IMR-90 (cell line): ENCODE data around the gene SLC27A1. TPM values are rescaled to one million over a fixed set of nuclear protein-coding genes. Genes with fewer than 3 reads are reported as not detected.

ENCODE experiments used
- ATAC-seq: fragments of 200-7000 bp; cut with Tn5 transposase; 2 replicates; pipeline ENCODE4 v1.9.1; 2020; ENCODE audit warnings: low read depth, mild to moderate bottlenecking, moderate library complexity
- BruUV-seq: library from RNA; stranded (reverse); fragments of 400-500 nt; replicated peaks from 2 replicates; lab custom pipeline; 2021; lab: Mats Ljungman, UMichigan
- CTCF ChIA-PET: fragments of 300-600 bp; formaldehyde crosslinking; extraction: SDS; loops from one replicate; lab custom pipeline; 2021; ENCODE audit warnings: antibody characterized with exemption; lab: Yijun Ruan, JAX
- POLR2A ChIA-PET: fragments of 300-600 bp; sonication (Branson Sonifier 250); formaldehyde crosslinking; loops from one replicate; lab custom pipeline; 2022; ENCODE audit warnings: antibody characterized with exemption; ENCODE audit not compliant: unreplicated experiment; lab: Charles Lee
- DNase-seq: peaks from one replicate; pipeline ENCODE4 v3.0.0; 2013
- H2AFZ ChIP-seq: replicated peaks from 2 replicates; pipeline ENCODE3; 2013; ENCODE audit warnings: low read length, mild to moderate bottlenecking; ENCODE audit not compliant: poor library complexity
- H2AK5ac ChIP-seq: 2 replicates; pipeline ENCODE4 v1.6.1; 2013; ENCODE audit warnings: low read depth, low read length, inconsistent platforms
- H2AK9ac ChIP-seq: replicated peaks from 2 replicates; pipeline ENCODE3; 2013; ENCODE audit warnings: mild to moderate bottlenecking, low read depth, low read length, moderate library complexity; ENCODE audit not compliant: poor library complexity
- H2BK120ac ChIP-seq: 2 replicates; pipeline ENCODE4 v1.6.1; 2013; ENCODE audit warnings: low read depth, low read length, inconsistent platforms
- H2BK15ac ChIP-seq: 3 replicates; pipeline ENCODE4 v1.6.1; 2013; ENCODE audit warnings: low read depth, low read length, inconsistent platforms
- H2BK20ac ChIP-seq: 2 replicates; pipeline ENCODE4 v1.6.1; 2013; ENCODE audit warnings: low read depth, mild to moderate bottlenecking, inconsistent platforms, low read length, moderate library complexity
- H2BK5ac ChIP-seq: 2 replicates; pipeline ENCODE4 v1.6.1; 2013; ENCODE audit warnings: mild to moderate bottlenecking, low read depth, low read length, inconsistent platforms; ENCODE audit not compliant: poor library complexity, severe bottlenecking
- H3K14ac ChIP-seq: replicated peaks from 2 replicates; pipeline ENCODE4 v1.6.1; 2013; ENCODE audit warnings: low read depth, low read length, inconsistent platforms
- H3K18ac ChIP-seq: 2 replicates; pipeline ENCODE4 v1.6.1; 2013; ENCODE audit warnings: low read depth, low read length, control low read depth
- H3K23ac ChIP-seq: 2 replicates; pipeline ENCODE4 v1.6.1; 2013; ENCODE audit warnings: low read depth, low read length, inconsistent platforms
- H3K27ac ChIP-seq: 2 replicates; pipeline ENCODE4 v1.5.1; 2013; ENCODE audit warnings: mild to moderate bottlenecking, control low read depth, low read length; ENCODE audit not compliant: insufficient read depth
- H3K27me3 ChIP-seq: 2 replicates; pipeline ENCODE4 v1.6.1; 2013; ENCODE audit warnings: low read length; ENCODE audit not compliant: control insufficient read depth, insufficient read depth
- H3K36me3 ChIP-seq: 2 replicates; pipeline ENCODE4 v1.6.1; 2013; ENCODE audit warnings: low read length, mixed read lengths; ENCODE audit not compliant: control insufficient read depth, insufficient read depth
- H3K4ac ChIP-seq: 2 replicates; pipeline ENCODE4 v1.6.1; 2013; ENCODE audit warnings: low read depth, low read length, inconsistent platforms
- H3K4me1 ChIP-seq: 2 replicates; pipeline ENCODE4 v1.6.1; 2013; ENCODE audit warnings: low read length, mixed read lengths; ENCODE audit not compliant: control insufficient read depth, insufficient read depth
- H3K4me2 ChIP-seq: 2 replicates; pipeline ENCODE4 v1.6.1; 2013; ENCODE audit warnings: low read depth, mild to moderate bottlenecking, control low read depth, low read length, moderate library complexity
- H3K4me3 ChIP-seq: 2 replicates; pipeline ENCODE4 v1.5.1; 2013; ENCODE audit warnings: low read depth, mild to moderate bottlenecking, control low read depth, low read length, moderate library complexity; ENCODE audit not compliant: insufficient read depth
- H3K56ac ChIP-seq: 2 replicates; pipeline ENCODE4 v1.6.1; 2013; ENCODE audit warnings: low read length, inconsistent platforms; ENCODE audit not compliant: insufficient read depth; ENCODE audit errors: extremely low read depth
- H3K79me1 ChIP-seq, 2 experiments: 2 replicates each; pipeline ENCODE4 v1.6.1; 2013; ENCODE audit warnings: low read length in 2 of 2, inconsistent platforms in 1 of 2, low read depth in 1 of 2
- H3K9ac ChIP-seq: 2 replicates; pipeline ENCODE4 v1.6.1; 2013; ENCODE audit warnings: low read depth, low read length, control low read depth
- H3K9me1 ChIP-seq: 2 replicates; pipeline ENCODE4 v1.6.1; 2013; ENCODE audit warnings: low read length, inconsistent platforms; ENCODE audit not compliant: insufficient read depth
- H3K9me3 ChIP-seq: 2 replicates; pipeline ENCODE4 v1.6.1; 2013; ENCODE audit warnings: low read length; ENCODE audit not compliant: control insufficient read depth, insufficient read depth
- H4K20me1 ChIP-seq: 2 replicates; pipeline ENCODE4 v1.6.1; 2013; ENCODE audit warnings: low read length, inconsistent platforms; ENCODE audit not compliant: insufficient read depth
- H4K5ac ChIP-seq: 2 replicates; pipeline ENCODE4 v1.6.1; 2013; ENCODE audit warnings: mild to moderate bottlenecking, low read depth, low read length, control low read depth
- H4K8ac ChIP-seq, 2 experiments: 2 replicates each; pipeline ENCODE4 v1.6.1; 2013; ENCODE audit warnings: low read depth in 2 of 2, low read length in 2 of 2, control low read depth in 1 of 2, inconsistent platforms in 1 of 2
- H4K91ac ChIP-seq: 2 replicates; pipeline ENCODE4 v1.6.1; 2013; ENCODE audit warnings: low read depth, low read length, inconsistent platforms; ENCODE audit not compliant: insufficient read depth
- MXI1 ChIP-seq: IDR thresholded peaks from 2 replicates; pipeline ENCODE4 v1.6.1; 2012; ENCODE audit warnings: low read depth, mild to moderate bottlenecking, low read length, moderate library complexity, borderline replicate concordance
- POLR2A ChIP-seq: IDR thresholded peaks from 2 replicates; pipeline ENCODE4 v1.6.1; 2012; ENCODE audit warnings: mild to moderate bottlenecking, low read depth, low read length
- RCOR1 ChIP-seq: IDR thresholded peaks from 2 replicates; pipeline ENCODE4 v1.6.1; 2012; ENCODE audit warnings: mild to moderate bottlenecking, low read length, improper control_type of control experiment; ENCODE audit not compliant: insufficient replicate concordance
- SMC3 ChIP-seq: fragments of 150-350 bp; IDR thresholded peaks from 2 replicates; pipeline ENCODE4 v1.6.1; 2016; ENCODE audit warnings: low read depth, mild to moderate bottlenecking, antibody characterized with exemption, low read length, moderate library complexity
- WGBS, 2 experiments: methylation state at CpG; one replicate each; pipeline versions ENCODE4 v1.1.5 to v1.1.7; 2013; ENCODE audit warnings: missing lambda C conversion rate in 2 of 2; ENCODE audit not compliant: insufficient read length in 1 of 2; ENCODE audit errors: extremely low coverage in 2 of 2; 5-methylcytosine and 5-hydroxymethylcytosine counted together
- dilution Hi-C: fragments of 300-500 bp; cut with HindIII; formaldehyde crosslinking; loops from one replicate; pipeline ENCODE4 v1.14.3; 2018; ENCODE audit warnings: low sequenced_read_pairs; ENCODE audit not compliant: unreplicated experiment
- in situ Hi-C: fragments of 300-500 bp; cut with MboI; formaldehyde crosslinking; loops from 3 replicates; pipeline ENCODE4 v1.14.3; 2019; ENCODE audit warnings: low sequenced_read_pairs, inconsistent platforms, mixed read lengths
- intact Hi-C: fragments of 100-400 bp; cut with micrococcal nuclease; formaldehyde crosslinking; loops from 2 replicates; pipeline ENCODE4 v1.10.0; 2022
- polyA plus RNA-seq, 3 experiments: library from polyadenylated mRNA; depleted of rRNA; stranded (reverse); fragments of >200 nt; gene quantifications; 2 replicates each; pipeline ENCODE4 v1.2.3, GENCODE V29; 2012; ENCODE audit warnings: low replicate concordance in 1 of 3
- total RNA-seq: library from RNA; depleted of rRNA; stranded (reverse); fragments of >200 nt; gene quantifications from 2 replicates; pipeline ENCODE4 v1.2.3, GENCODE V29; 2012
- TF ChIP-seq, protein P1 (sequence below): fragments of 150-350 bp; IDR thresholded peaks from 2 replicates; pipeline ENCODE4 v1.6.1; 2017; ENCODE audit warnings: mild to moderate bottlenecking, antibody characterized with exemption, low read length, low read depth
- TF ChIP-seq, protein P2 (sequence below): conservative IDR thresholded peaks from 2 replicates; pipeline ENCODE4 v1.5.1; 2012; ENCODE audit warnings: mild to moderate bottlenecking, low read depth, low read length, improper control_type of control experiment

The SLC27A1 gene
- total and polyA plus RNA-seq, 2 of the 4 experiments (the other 2 are of a cell fraction) = 4.8 to 12.9 TPM

DNA sequence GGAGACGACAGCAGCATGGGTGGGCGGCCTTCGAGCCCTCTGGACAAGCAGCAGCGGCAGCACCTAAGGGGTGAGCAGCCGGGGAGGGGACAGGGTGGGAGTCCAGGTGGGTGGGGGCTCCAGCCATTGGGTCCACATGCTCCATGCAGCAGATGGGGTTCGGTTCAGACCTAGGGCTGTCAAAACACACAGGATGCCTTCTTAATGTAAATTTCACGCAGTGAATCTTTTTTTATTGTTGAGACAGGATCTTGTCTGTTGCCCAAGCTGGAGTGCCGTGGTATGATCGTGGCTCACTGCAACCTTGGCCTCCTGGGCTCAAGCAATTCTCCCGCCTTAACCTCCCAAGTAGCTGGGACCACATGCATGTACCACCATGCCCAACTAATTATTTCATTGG is 57.0 kb downstream of the SLC27A1 start:
- no peak overlapping the region for H3K4ac ChIP-seq
- H3K79me1 ChIP-seq = no peaks in the 10 kb centered on the region
- ATAC-seq (no peak), DNase-seq (no peak)
- H4K8ac ChIP-seq = no peak overlapping the region
- H2AFZ ChIP-seq = no peak overlapping the region
- ChIA-PET POLR2A (no interaction called here), CTCF (interaction anchor here (0.7 kb wide), 1 partner anchor 23 kb away, joined by 3 read pairs; no protein-coding TSS in a partner anchor)
- WGBS, 2 experiments = 64% methylated on average over 5 of the region's 10 CpGs; no CpG with 5 or more reads in 1 of the 2 experiments
- no peak overlapping the region for H3K4me2 ChIP-seq
- no peak overlapping the region for H2BK120ac ChIP-seq
- intact Hi-C loops = no loop called here
- peaks cover under 1% of the 10 kb centered on the region; the same call in 1 of the 2 replicates for H3K27me3 ChIP-seq
- no peaks in the 10 kb centered on the region for H3K36me3 ChIP-seq
- no peak overlapping the region for H3K9ac ChIP-seq
- H3K9me3 ChIP-seq = peaks cover 14% of the 10 kb centered on the region
- H2BK5ac ChIP-seq = no peak overlapping the region
- H2AK9ac ChIP-seq = no peak overlapping the region
- no peak overlapping the region for H3K18ac ChIP-seq
- H3K9me1 ChIP-seq = peaks cover 3% of the 10 kb centered on the region; the same call in 1 of the 2 replicates
- H3K14ac ChIP-seq = no peak overlapping the region
- peaks cover 2% of the 10 kb centered on the region; the same call in 1 of the 2 replicates for H3K4me1 ChIP-seq
- no peak overlapping the region for H3K27ac ChIP-seq
- H3K4me3 ChIP-seq = no peak overlapping the region
- H4K20me1 ChIP-seq = no peaks in the 10 kb centered on the region
- H4K5ac ChIP-seq = no peak overlapping the region
- no peak overlapping the region for H3K56ac ChIP-seq
- no peak overlapping the region for H2BK15ac ChIP-seq
- H4K91ac ChIP-seq = no peak overlapping the region
- BruUV-seq = no TSS peak
- no peak overlapping the region for H2BK20ac ChIP-seq
- H3K23ac ChIP-seq = no peak overlapping the region
- no peak overlapping the region for H2AK5ac ChIP-seq
- in situ Hi-C loops = no loop called here
- dilution Hi-C loops = no loop called here
- TF ChIP-seq, protein P1, sequence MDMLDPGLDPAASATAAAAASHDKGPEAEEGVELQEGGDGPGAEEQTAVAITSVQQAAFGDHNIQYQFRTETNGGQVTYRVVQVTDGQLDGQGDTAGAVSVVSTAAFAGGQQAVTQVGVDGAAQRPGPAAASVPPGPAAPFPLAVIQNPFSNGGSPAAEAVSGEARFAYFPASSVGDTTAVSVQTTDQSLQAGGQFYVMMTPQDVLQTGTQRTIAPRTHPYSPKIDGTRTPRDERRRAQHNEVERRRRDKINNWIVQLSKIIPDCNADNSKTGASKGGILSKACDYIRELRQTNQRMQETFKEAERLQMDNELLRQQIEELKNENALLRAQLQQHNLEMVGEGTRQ = no peak
- TF ChIP-seq, protein P2, sequence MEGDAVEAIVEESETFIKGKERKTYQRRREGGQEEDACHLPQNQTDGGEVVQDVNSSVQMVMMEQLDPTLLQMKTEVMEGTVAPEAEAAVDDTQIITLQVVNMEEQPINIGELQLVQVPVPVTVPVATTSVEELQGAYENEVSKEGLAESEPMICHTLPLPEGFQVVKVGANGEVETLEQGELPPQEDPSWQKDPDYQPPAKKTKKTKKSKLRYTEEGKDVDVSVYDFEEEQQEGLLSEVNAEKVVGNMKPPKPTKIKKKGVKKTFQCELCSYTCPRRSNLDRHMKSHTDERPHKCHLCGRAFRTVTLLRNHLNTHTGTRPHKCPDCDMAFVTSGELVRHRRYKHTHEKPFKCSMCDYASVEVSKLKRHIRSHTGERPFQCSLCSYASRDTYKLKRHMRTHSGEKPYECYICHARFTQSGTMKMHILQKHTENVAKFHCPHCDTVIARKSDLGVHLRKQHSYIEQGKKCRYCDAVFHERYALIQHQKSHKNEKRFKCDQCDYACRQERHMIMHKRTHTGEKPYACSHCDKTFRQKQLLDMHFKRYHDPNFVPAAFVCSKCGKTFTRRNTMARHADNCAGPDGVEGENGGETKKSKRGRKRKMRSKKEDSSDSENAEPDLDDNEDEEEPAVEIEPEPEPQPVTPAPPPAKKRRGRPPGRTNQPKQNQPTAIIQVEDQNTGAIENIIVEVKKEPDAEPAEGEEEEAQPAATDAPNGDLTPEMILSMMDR = no peak
- no peak for TF ChIP-seq SMC3
- no peak for TF ChIP-seq RCOR1
- no peak for TF ChIP-seq MXI1
- no peak for TF ChIP-seq POLR2A
